C4-2B (cell line): ENCODE results near the gene SLFN12.
"Not testable (repeated sequence)": the region's sequence is repeated elsewhere in the genome, so short reads cannot be mapped to it uniquely, and the experiment has no call there.

Experiments
- H3K27ac ChIP-seq: fragments of 450-650 bp; 2 replicates; pipeline ENCODE4 v1.5.1; 2017
- CTCF ChIP-seq: fragments of 450-650 bp; conservative IDR thresholded peaks from 2 replicates; pipeline ENCODE4 v1.5.1; 2017; ENCODE audit warnings: mild to moderate bottlenecking
- ZFX ChIP-seq: fragments of 450-650 bp; IDR thresholded peaks from 2 replicates; pipeline ENCODE4 v1.6.1; 2017

The SLFN12 gene

GRCh38 chr17:35429702-35430101, 2.6 kb downstream of the SLFN12 start:
- TF ChIP-seq ZFX (no peak), CTCF (no peak)
- H3K27ac ChIP-seq, result no peak overlapping the region

GRCh38 chr17:35428229-35428628, 4.1 kb downstream of the SLFN12 start:
- H3K27ac ChIP-seq, result no peak overlapping the region
- TF ChIP-seq CTCF (no peak), ZFX (no peak)

GRCh38 chr17:35423761-35424160, 8.5 kb downstream of the SLFN12 start:
- no peak overlapping the region for H3K27ac ChIP-seq
- no peak for TF ChIP-seq CTCF
- TF ChIP-seq ZFX, result no peak

- not testable (repeated sequence) for H3K27ac ChIP-seq
Measured at GRCh38 chr17:35421069-35421468, 11.2 kb downstream of the SLFN12 start.

- H3K27ac ChIP-seq, result no peak overlapping the region
Measured at GRCh38 chr17:35416659-35417058, 15.6 kb downstream of the SLFN12 start.

GRCh38 chr17:35414707-35415106, 17.6 kb downstream of the SLFN12 start:
- H3K27ac ChIP-seq, result not testable (repeated sequence)

More at GRCh38 chr17:35416659-35417058, 15.6 kb downstream of the SLFN12 start:
- TF ChIP-seq ZFX (no peak), CTCF (no peak)

GRCh38 chr17:35414247-35414646, 18.1 kb downstream of the SLFN12 start:
- H3K27ac ChIP-seq, result no peak overlapping the region
- no peak for TF ChIP-seq ZFX
- TF ChIP-seq CTCF, result no peak

- no peak overlapping the region for H3K27ac ChIP-seq
- no peak for TF ChIP-seq CTCF
- TF ChIP-seq ZFX, result no peak
Measured at GRCh38 chr17:35407531-35407930, 24.8 kb downstream of the SLFN12 start.

- TF ChIP-seq ZFX (no peak), CTCF (no peak)
- no peak overlapping the region for H3K27ac ChIP-seq
Measured at GRCh38 chr17:35406568-35406967, 25.7 kb downstream of the SLFN12 start.
